ENCODE results near the gene MAX.
"Not testable (repeated sequence)": the region's sequence is repeated elsewhere in the genome, so short reads cannot be mapped to it uniquely, and the experiment has no call there.

Gene MAX

DNA sequence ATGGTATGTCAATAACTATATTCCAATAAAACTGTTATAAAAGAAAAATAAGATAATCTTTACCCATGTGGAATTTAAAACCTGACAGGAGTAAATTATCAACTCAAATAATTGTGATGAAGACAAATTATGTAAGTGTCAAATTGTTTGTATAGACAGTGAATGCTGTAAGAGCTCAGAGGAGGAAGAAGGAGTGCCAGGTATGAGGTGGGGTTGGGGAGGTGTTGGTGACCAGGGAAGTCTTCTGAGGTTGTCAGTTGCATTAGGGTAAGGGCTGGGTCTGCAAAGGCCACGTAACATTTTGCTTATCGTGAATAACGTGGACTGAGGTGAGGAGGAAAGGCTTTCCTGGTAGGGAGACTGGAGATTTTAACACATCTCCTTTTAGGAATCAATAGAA lies 2.5 kb upstream of the MAX start:
- DNase-seq (ENCODE audit: low read depth in 3 of 3): no peak

DNA sequence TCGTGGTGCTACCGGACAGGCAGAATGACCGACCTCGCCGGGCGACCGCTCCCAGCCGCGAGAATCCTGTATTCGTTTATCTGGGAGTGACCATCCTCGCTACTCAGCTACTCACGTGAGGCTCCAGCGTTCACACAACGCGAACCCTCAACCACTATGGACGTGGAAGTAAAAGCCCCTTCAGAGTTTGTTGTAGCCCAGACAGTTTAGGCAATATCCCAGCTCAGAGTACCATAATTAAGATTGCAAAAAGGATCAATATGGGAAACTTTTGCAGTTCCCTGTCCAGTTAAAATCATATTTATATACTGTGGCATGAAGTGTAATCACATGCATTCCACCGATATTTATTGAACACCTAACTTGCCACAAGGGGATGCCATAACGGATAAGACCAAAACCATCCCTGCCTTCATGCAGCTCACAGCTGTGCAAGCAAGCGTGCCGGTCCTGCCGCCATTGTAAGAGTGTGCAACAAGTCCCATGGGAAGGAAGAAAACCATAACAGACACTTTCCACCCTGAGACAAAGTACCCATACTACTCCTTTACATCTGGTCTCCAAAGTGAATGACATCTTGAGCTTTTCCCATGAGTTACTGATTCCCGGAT lies 938 bp upstream of the MAX start:
- DNase-seq (ENCODE audit: low read depth in 3 of 3): no peak

DNA sequence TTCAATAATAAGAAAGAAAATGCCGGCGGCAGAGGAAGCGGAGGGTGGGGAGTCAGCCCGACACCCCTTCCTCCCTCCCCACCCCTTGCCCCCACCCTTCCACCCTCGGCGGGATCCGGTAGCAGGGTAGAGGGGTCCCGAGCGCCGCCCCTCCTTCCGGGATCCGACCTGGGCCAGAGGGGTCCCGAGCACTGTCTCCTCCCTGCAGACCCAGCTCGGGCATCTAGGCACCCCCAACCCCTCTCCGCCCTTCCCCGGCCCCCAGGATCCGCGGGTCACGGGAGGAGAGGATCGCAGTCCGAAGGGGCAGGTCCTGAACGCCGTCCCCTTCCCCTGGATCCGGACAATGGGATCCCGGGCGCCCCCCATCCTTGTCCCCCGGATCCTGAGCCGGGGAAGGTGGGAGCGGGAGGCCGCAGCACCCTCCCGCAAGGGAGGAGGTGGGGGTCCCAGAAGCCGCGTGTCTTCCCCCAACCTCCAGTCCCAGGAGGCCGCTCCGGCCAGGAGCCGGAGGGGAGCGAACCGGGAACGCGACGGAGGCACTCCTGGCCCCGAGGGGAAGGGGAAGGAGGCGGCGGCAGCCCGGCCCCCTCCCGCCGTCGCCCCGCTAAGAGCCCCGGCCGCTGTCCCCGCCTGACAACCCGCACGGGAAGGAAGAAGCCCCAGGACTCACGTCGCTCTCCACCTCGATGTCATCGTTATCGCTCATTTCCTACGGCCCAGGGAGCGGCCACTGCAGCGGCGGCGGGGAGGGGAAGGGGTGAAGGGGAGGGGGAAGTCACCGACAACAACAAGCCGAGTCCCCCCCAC lies 481 bp downstream of the MAX start:
- DNase-seq (ENCODE audit: low read depth in 3 of 3): no peak

DNA sequence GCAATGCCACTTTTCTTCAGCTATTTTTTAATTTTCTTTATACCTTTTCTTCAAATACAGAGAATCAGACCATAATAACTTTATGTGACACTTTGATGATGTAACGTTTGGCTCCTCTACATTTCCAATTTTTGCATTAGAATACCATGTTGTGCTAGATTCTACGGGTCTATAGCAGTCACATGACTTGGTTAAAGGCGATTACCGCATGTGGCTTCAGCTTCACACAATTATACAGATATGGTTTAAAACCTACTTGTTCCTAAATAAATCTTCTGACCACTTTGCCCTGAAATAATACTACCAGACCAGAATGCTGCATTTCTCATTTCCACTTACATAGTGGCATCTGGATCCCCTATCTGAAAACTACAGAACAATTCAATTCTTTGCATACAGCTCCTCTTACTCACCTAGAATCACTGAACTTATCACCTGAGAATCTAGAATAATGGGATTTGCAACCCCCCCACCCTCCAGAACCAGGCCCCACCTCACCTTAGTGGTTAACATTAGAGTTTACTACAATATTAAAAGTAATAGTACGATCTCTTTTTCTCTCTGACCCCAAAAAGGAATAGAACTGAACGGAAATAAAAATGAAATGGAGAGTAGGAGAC lies 1.3 kb downstream of the MAX start:
- DNase-seq (ENCODE audit: low read depth in 3 of 3): no peak

DNA sequence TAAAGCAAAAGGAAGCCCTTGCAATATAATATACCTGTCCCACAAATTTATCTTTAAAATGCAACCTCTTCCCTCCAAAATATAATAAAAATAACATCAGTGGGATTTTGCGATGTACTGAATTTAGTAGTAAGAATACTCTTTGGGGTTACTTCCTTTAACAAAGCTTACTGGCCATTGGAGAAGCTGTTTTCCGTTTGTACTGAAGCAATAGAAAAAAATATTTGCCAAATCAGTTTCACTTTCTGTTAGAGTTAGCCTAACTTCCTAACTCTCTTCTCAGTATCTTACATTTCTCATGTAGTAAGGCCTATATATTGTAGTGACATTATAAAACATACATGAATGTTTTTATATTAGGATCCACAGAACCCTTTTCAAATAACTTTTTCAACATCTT lies 3.7 kb downstream of the MAX start:
- DNase-seq (ENCODE audit: low read depth in 3 of 3): no peak

DNA sequence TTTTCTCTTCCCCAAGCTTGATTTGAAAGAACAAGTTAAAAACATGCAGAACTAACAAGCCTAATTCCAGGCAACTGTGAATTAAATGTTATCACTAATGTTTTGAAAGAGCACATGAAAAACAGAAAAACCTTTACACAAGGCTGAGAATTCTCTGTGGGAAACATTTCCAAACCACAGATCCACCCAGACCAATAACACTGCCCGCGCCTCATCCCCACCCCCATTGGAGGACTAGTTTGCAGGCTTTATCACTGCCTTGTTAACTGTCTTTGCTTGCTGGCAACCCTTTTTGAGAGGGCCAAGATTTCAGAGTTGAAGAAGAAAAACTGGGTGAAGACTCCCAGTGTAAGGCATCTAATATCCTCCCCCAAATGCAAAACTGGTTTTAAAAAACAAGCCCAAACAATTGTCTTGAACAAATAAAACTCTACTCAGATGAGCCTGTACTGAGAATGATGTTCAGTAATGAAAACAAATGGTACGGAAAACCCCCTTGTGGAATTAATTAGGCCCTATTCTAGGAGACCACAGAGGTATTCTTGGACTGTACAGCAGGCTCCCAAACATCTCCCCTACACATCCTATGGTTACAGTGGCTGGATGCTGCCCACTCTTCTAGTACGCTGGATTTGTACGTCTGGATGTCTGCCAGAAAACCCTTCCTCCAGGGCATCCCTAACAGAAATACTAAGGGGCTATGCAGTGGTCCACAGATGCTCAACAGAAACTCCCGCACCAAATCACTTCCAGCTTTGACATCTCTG lies 5.8 kb downstream of the MAX start:
- no peak for DNase-seq (ENCODE audit: low read depth in 3 of 3)

GRCh38 chr14:65095633-65096205 lies 6.6 kb downstream of the MAX start:
- no peak for DNase-seq (ENCODE audit: low read depth in 3 of 3)

DNA sequence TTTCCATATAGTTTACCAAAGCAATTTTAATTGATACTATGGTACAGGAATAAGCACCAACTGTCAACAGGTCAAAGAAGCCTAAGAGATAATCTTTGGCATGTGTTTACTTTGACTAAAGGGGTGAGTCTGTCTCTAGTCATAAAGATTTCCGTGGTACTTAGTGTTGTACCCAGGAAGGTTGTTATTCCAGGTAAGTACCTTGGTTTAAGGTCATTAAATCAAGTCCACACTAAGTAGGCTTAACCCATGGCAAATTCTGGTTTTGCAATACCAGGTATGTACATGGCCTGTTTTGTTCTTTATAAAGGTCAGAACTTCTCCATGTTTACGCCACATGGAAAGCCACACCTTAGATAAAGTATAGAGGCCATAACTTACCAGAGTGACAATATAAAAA lies 10.0 kb downstream of the MAX start:
- DNase-seq (ENCODE audit: low read depth in 3 of 3): no peak

DNA sequence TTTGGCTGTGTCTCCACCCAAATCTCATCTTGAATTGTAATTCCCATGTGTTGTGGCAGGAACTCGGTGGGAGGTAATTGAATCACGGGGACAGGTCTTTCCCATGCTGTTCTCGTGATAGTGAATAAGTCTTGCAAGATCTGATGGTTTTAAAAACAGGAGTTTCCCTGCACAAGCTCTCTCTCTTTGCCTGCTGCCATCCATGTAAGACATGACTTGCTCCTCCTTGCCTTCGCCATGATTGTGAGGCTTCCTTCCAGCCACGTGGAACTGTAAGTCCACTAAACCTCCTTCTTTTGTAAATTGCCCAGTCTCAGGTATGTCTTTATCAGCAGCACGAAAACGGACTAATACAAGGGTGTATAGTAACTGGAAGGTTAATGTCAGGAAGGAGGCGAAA lies 14.5 kb downstream of the MAX start:
- DNase-seq (ENCODE audit: low read depth in 3 of 3): not testable (repeated sequence)

DNA sequence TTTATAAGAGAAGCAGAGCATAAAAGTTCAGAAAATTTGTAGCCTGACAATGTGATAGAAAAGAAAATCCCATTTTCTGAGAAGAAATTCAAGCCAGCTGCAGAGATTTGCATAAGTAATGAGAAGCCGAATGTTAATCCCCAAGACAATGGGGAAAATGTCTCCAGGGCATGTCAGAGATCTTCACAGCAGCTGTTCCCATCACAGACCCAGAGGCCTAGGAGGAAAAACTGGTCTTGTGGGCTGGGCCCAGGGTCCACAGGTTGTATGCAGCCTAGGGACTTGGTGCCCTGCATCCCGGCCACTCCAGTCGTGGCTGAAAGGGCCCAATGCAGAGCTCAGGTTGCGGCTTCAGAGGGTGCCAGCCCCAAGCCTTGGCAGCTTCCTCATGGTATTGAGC lies 15.6 kb downstream of the MAX start:
- not testable (repeated sequence) for DNase-seq (ENCODE audit: low read depth in 3 of 3)

- no peak for DNase-seq (ENCODE audit: low read depth in 3 of 3)
Measured at GRCh38 chr14:65084554-65085505, 17.5 kb downstream of the MAX start.

DNA sequence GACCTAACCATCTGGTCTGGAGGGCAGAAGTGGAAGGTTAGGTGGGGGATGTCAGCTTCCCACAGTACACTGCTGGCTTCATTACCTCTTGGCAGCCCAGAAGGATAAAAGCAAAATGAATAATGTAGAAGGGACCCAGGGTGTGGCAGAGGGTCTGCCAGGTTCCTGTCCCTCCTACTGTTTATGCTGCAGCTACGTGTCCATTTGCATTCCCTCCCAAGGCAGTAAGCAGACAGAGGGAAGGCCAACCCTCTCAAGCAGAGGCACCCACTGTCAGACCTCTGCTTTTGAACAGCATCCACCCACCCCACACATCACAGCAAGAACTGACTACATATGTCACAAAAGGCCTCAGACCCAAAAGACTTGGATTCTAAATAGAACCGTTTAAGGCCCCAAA lies 19.4 kb downstream of the MAX start:
- DNase-seq (ENCODE audit: low read depth in 3 of 3): no peak

DNA sequence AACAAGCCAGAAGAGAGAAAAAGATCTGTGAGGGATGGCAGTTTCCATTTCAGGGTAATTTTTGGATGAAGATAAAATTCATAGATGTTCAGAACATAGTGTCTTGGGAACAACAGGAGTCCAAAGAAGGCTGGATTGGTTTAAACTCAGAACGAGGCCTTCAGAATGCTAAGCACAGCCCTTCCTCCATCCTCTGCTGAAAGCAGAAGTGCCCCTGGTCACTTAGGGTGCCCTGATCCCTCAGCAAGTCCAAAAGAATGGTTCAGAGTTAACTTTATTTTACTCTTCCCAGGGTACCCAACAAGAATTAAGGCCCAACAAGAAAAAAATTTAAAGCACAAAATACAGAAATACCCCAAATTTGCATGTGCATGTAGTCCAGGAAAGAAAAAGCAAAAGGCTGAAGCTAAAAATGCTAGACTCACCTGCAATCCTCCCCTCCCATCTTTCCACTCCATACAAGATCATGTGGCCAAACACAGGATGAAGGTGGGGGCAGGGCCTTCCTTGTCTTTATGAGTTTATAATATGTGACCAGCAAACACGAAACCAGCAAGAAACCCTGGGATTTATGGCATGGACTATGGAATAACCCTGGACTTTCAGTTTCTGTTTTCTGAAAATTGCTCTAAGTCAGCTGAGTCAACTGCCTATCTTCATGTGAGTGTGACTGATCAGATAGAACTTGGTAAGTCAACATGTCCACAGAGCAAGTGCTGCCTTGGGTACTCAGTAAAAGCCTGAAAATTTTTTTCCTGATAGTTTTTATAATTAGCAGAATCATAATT lies 21.2 kb downstream of the MAX start:
- DNase-seq (ENCODE audit: low read depth in 3 of 3): no peak

GRCh38 chr14:65079768-65080167 lies 22.5 kb downstream of the MAX start:
- no peak for DNase-seq (ENCODE audit: low read depth in 3 of 3)

GRCh38 chr14:65079201-65079600 lies 23.1 kb downstream of the MAX start:
- no peak for DNase-seq (ENCODE audit: low read depth in 3 of 3)

DNA sequence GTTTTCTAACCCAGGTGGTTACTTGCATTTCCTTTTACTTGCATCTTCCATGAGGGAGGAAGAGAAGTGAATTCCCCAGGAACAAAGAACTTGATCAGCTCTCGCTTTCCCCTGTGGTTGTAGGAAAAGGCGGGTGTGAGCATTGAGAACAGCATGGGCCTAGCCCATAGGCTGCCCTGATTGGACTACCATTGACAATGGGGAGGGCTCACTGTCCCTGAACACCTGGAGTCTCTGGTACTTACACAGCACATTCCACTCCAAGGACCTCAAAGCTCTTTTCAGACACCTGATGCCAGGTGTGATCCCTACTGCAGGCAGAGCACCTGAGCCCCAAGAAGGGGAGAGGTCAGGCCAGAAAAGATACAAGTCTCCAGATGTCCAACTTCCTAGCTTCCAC lies 25.0 kb downstream of the MAX start:
- no peak for DNase-seq (ENCODE audit: low read depth in 3 of 3)

GRCh38 chr14:65075628-65076325 lies 26.5 kb downstream of the MAX start:
- no peak for DNase-seq (ENCODE audit: low read depth in 3 of 3)

- DNase-seq (ENCODE audit: low read depth in 3 of 3): no peak
Measured at GRCh38 chr14:65074449-65075150, 27.7 kb downstream of the MAX start.
